ENCODE measurements around the gene RNASE7.

Gene RNASE7

DNA sequence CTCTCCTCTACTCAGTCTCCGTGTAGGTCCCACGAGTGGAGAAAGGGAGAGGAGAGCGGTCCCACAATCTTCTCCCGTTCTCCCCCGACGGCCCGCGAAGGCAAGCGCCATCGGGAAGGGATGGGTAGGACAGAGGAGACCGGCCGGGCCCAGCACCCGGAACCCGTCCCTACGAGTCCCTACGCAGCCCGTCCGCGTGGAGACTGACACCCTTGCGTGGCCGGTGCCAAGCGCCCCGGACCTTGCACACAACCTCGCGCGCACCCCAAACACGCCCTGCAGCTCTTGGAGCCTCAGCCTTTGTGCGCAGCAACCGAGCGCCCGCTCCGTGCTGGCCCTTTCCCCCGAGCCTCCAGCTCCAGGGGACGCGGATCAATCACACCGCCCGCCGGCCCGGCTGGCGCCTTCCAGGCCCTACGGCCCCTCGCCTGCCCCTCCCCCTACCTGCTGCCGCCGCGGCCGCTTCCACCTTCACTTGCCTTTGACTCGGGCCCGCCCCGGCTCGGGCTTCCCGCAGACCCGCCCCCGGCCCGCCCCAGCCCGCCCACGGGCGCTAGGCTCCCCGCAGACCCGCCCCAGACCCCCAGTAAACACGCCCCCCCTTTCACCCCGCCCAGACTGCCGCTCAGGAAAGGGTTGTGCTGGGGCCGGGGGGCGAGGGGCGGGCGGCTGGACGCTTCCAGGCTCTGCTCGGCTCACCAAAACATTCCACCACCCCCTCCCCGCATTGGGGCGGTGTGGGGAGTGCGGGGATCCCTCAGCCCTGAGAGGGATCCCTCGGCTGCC, 17.4 kb upstream of the RNASE7 start, which contains the start of gene NDRG2 (continued):
- no peak for TF ChIP-seq ZNF785 (tag by site-specific recombination; IDR thresholded peaks at IDR 0.05)
- TF ChIP-seq OSR2 (tag by site-specific recombination; IDR thresholded peaks at IDR 0.05), result no peak
- no peak for TF ChIP-seq ZNF548 (tag by site-specific recombination; IDR thresholded peaks at IDR 0.05)
- TF ChIP-seq ZNF335 (tag by site-specific recombination; conservative IDR thresholded peaks at IDR 0.05), result 0 out of 2 replicates have a peak, but pooled peaks have one; percentile 29
- 0 out of 2 replicates have a peak, but pooled peaks have one; percentile 14 for TF ChIP-seq ZNF394 (tag by site-specific recombination; IDR thresholded peaks at IDR 0.05; ENCODE audit: borderline replicate concordance)
- TF ChIP-seq ZNF571 (tag by site-specific recombination; IDR thresholded peaks at IDR 0.05), result no peak
- no peak for TF ChIP-seq ZNF416 (tag by site-specific recombination; IDR thresholded peaks at IDR 0.05)
- TF ChIP-seq, protein P1, sequence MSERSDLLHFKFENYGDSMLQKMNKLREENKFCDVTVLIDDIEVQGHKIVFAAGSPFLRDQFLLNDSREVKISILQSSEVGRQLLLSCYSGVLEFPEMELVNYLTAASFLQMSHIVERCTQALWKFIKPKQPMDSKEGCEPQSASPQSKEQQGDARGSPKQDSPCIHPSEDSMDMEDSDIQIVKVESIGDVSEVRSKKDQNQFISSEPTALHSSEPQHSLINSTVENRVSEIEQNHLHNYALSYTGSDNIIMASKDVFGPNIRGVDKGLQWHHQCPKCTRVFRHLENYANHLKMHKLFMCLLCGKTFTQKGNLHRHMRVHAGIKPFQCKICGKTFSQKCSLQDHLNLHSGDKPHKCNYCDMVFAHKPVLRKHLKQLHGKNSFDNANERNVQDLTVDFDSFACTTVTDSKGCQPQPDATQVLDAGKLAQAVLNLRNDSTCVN (tag by site-specific recombination; optimal IDR thresholded peaks at IDR 0.05), result peak; percentile 61
- peak; percentile 78 for TF ChIP-seq SCRT2 (tag by site-specific recombination; IDR thresholded peaks at IDR 0.05)
- TF ChIP-seq MZF1 (tag by site-specific recombination; IDR thresholded peaks at IDR 0.05; ENCODE audit: borderline replicate concordance), result 0 out of 2 replicates have a peak, but pooled peaks have one; percentile 43
- TF ChIP-seq ZBTB10 (tag by site-specific recombination; IDR thresholded peaks at IDR 0.05), result peak; percentile 45; the same call in 1 of the 2 replicates
- TF ChIP-seq ZNF239 (tag by site-specific recombination; IDR thresholded peaks at IDR 0.05), result no peak
- TF ChIP-seq ZNF791 (tag by site-specific recombination; IDR thresholded peaks at IDR 0.05), result no peak
- TF ChIP-seq ZNF48 (tag by site-specific recombination; IDR thresholded peaks at IDR 0.05), result no peak
- TF ChIP-seq ZNF423 (tag by site-specific recombination; IDR thresholded peaks at IDR 0.05), result peak; percentile 52; the same call in 1 of the 2 replicates
- no peak for TF ChIP-seq ZNF501 (tag by site-specific recombination; IDR thresholded peaks at IDR 0.05)
- TF ChIP-seq ZNF350 (tag by site-specific recombination; IDR thresholded peaks at IDR 0.05), result no peak
- TF ChIP-seq GLIS1 (tag by site-specific recombination; IDR thresholded peaks at IDR 0.05), result peak; percentile 37; the same call in 1 of the 2 replicates
- TF ChIP-seq, protein P2, sequence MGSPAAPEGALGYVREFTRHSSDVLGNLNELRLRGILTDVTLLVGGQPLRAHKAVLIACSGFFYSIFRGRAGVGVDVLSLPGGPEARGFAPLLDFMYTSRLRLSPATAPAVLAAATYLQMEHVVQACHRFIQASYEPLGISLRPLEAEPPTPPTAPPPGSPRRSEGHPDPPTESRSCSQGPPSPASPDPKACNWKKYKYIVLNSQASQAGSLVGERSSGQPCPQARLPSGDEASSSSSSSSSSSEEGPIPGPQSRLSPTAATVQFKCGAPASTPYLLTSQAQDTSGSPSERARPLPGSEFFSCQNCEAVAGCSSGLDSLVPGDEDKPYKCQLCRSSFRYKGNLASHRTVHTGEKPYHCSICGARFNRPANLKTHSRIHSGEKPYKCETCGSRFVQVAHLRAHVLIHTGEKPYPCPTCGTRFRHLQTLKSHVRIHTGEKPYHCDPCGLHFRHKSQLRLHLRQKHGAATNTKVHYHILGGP (tag by site-specific recombination; IDR thresholded peaks at IDR 0.05), result no peak
- TF ChIP-seq ZNF530 (tag by site-specific recombination; IDR thresholded peaks at IDR 0.05; ENCODE audit: low read depth), result no peak
- TF ChIP-seq ZNF621 (tag by site-specific recombination; IDR thresholded peaks at IDR 0.05), result no peak
- no peak for TF ChIP-seq REPIN1 (tag by site-specific recombination; IDR thresholded peaks at IDR 0.05; ENCODE audit: low read depth)
- TF ChIP-seq PATZ1 (tag by site-specific recombination; IDR thresholded peaks at IDR 0.05), result peak; percentile 37; the same call in 1 of the 2 replicates
- no peak for TF ChIP-seq ZNF768 (tag by site-specific recombination; IDR thresholded peaks at IDR 0.05)
- no peak for TF ChIP-seq ZNF585B (tag by site-specific recombination; IDR thresholded peaks at IDR 0.05)
- no peak for TF ChIP-seq ZBTB17 (tag by site-specific recombination; IDR thresholded peaks at IDR 0.05)
- TF ChIP-seq TCF7L2 (IDR thresholded peaks at IDR 0.05; ENCODE audit: borderline replicate concordance, low read depth, low read length), result peak; percentile 89
- peak; percentile 66 for TF ChIP-seq ZBTB20 (tag by site-specific recombination; IDR thresholded peaks at IDR 0.05)
- TF ChIP-seq, protein P3, sequence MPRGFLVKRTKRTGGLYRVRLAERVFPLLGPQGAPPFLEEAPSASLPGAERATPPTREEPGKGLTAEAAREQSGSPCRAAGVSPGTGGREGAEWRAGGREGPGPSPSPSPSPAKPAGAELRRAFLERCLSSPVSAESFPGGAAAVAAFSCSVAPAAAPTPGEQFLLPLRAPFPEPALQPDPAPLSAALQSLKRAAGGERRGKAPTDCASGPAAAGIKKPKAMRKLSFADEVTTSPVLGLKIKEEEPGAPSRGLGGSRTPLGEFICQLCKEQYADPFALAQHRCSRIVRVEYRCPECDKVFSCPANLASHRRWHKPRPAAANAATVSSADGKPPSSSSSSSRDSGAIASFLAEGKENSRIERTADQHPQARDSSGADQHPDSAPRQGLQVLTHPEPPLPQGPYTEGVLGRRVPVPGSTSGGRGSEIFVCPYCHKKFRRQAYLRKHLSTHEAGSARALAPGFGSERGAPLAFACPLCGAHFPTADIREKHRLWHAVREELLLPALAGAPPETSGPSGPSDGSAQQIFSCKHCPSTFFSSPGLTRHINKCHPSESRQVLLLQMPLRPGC (tag by site-specific recombination; IDR thresholded peaks at IDR 0.05), result peak; percentile 22; the same call in 1 of the 2 replicates
- no peak for TF ChIP-seq ZNF76 (tag by site-specific recombination; IDR thresholded peaks at IDR 0.05; ENCODE audit: borderline replicate concordance, low read depth)

All from HEK293 (cell line).